GM12865 (cell line): Measurements from ENCODE around the gene MAGEL2.

ENCODE experiments used
- DNase-seq: peaks from one replicate; pipeline ENCODE4 v3.0.0; 2010; ENCODE audit warnings: low read depth
- H3K4me3 ChIP-seq: 2 replicates; pipeline ENCODE4 v1.5.1; 2011; ENCODE audit warnings: mild to moderate bottlenecking, low read depth, low read length, control low read depth
- CTCF ChIP-seq: IDR thresholded peaks from 2 replicates; pipeline ENCODE4 v1.5.1; 2011; ENCODE audit warnings: low read length, control low read depth, low read depth, inconsistent platforms; ENCODE audit not compliant: insufficient read depth; ENCODE audit errors: missing control alignments

The MAGEL2 gene

GRCh38 chr15:23647421-23648370, at the start of gene MAGEL2:
MAGEL2 (minus strand) TSS chr15:23647867; CDS start chr15:23647742, 125 bp downstream.
- no peak for TF ChIP-seq CTCF
- no peak for DNase-seq
- H3K4me3 ChIP-seq = no peak within 1 kb of the TSS

- H3K4me3 ChIP-seq = no peak overlapping the region
- TF ChIP-seq CTCF = no peak
- no peak for DNase-seq
Observed at GRCh38 chr15:23695282-23695681, 47.6 kb upstream of the MAGEL2 start.

GRCh38 chr15:23694592-23694991, 46.9 kb upstream of the MAGEL2 start:
- TF ChIP-seq CTCF = no peak
- DNase-seq = no peak
- H3K4me3 ChIP-seq = no peak overlapping the region

- H3K4me3 ChIP-seq = no peak overlapping the region
- no peak for DNase-seq
- no peak for TF ChIP-seq CTCF
Observed at GRCh38 chr15:23690450-23690852, 42.8 kb upstream of the MAGEL2 start.

GRCh38 chr15:23690015-23690414, 42.3 kb upstream of the MAGEL2 start:
- no peak for DNase-seq
- no peak for TF ChIP-seq CTCF
- H3K4me3 ChIP-seq = no peak overlapping the region

- H3K4me3 ChIP-seq = no peak within 1 kb of the TSS
- DNase-seq = no peak
- no peak for TF ChIP-seq CTCF
Observed at GRCh38 chr15:23687143-23687470, 39.4 kb upstream of the MAGEL2 start, which contains the start of gene NDN. NDN (minus strand) TSS chr15:23687305; CDS start chr15:23687217, 88 bp downstream.
